Smooth muscle cell (in vitro differentiated cells): Measurements from ENCODE around the gene ZP2. TPM values are rescaled to one million over a fixed set of nuclear protein-coding genes. Genes with fewer than 3 reads are reported as not detected.

Experiments
- DNase-seq: peaks from one replicate; lab custom pipeline; 2025; ENCODE audit not compliant: unreplicated experiment; lab: John Stamatoyannopoulos, UW
- H2AFZ ChIP-seq: fragments of 200-600 bp; sonication (generic); 2 replicates; pipeline ENCODE4 v1.6.0; 2016; ENCODE audit warnings: antibody characterized with exemption, low read depth, mild to moderate bottlenecking
- H3F3A ChIP-seq: fragments of 200-600 bp; sonication (generic); 2 replicates; pipeline ENCODE4 v1.6.0; 2017; ENCODE audit warnings: antibody characterized with exemption, low read depth
- H3K27ac ChIP-seq: fragments of 200-600 bp; sonication (generic); 2 replicates; pipeline ENCODE4 v1.5.1; 2016; ENCODE audit warnings: low read depth, mild to moderate bottlenecking
- H3K27me3 ChIP-seq: fragments of 200-600 bp; sonication (generic); 2 replicates; pipeline ENCODE4 v1.6.1; 2016; ENCODE audit warnings: low read depth, mild to moderate bottlenecking
- H3K36me3 ChIP-seq: fragments of 200-600 bp; sonication (generic); 2 replicates; pipeline ENCODE4 v1.5.1; 2016; ENCODE audit warnings: low read depth
- H3K4me1 ChIP-seq: fragments of 200-600 bp; sonication (generic); 2 replicates; pipeline ENCODE4 v1.5.1; 2016; ENCODE audit warnings: low read depth
- H3K4me2 ChIP-seq: fragments of 200-600 bp; sonication (generic); 2 replicates; pipeline ENCODE4 v1.6.0; 2016; ENCODE audit warnings: mild to moderate bottlenecking
- H3K4me3 ChIP-seq: fragments of 200-600 bp; sonication (generic); 2 replicates; pipeline ENCODE4 v1.5.1; 2016; ENCODE audit warnings: mild to moderate bottlenecking
- H3K79me2 ChIP-seq: fragments of 200-600 bp; sonication (generic); 2 replicates; pipeline ENCODE4 v1.6.0; 2016; ENCODE audit warnings: low read depth, mild to moderate bottlenecking
- H3K9ac ChIP-seq: fragments of 200-600 bp; sonication (generic); 2 replicates; pipeline ENCODE4 v1.6.0; 2016; ENCODE audit warnings: low read depth
- H3K9me3 ChIP-seq: fragments of 200-600 bp; sonication (generic); replicated peaks from 2 replicates; pipeline ENCODE4 v1.5.1; 2016; ENCODE audit warnings: low read depth
- H4K20me1 ChIP-seq: fragments of 200-600 bp; sonication (generic); 2 replicates; pipeline ENCODE4 v1.6.0; 2016; ENCODE audit warnings: low read depth
- CTCF ChIP-seq: fragments of 200-600 bp; sonication (generic); IDR thresholded peaks from 2 replicates; pipeline ENCODE4 v1.5.1; 2017; ENCODE audit warnings: borderline replicate concordance, mild to moderate bottlenecking, antibody characterized with exemption; ENCODE audit not compliant: insufficient read depth, poor library complexity, severe bottlenecking
- WGBS: methylation state at CpG from one replicate; pipeline ENCODE4 v1.1.7; 2016; ENCODE audit warnings: low lambda C conversion rate; 5-methylcytosine and 5-hydroxymethylcytosine counted together
- polyA plus RNA-seq: library from polyadenylated mRNA; unstranded; fragments of >200 nt; fragmentation: Nextera tagmentation; extraction: Ambion mirVana; gene quantifications from 2 replicates; pipeline ENCODE4 v1.2.1, GENCODE V29; 2016
- total RNA-seq: library from RNA; depleted of rRNA; stranded (reverse); fragments of >200 nt; gene quantifications from 2 replicates; pipeline ENCODE4 v1.2.3, GENCODE V29; 2014

ZP2 gene
- total and polyA plus RNA-seq, 2 experiments from 2014 or later = not detected

GRCh38 chr16:21179983-21180365 lies 31.4 kb downstream of the ZP2 start:
- no peak overlapping the region for H3K9ac ChIP-seq
- no peaks in the 10 kb centered on the region for H3K4me1 ChIP-seq
- TF ChIP-seq CTCF = no peak
- H2AFZ ChIP-seq = no peak overlapping the region
- H3K79me2 ChIP-seq = no peaks in the 10 kb centered on the region
- H3F3A ChIP-seq = no peaks in the 10 kb centered on the region
- peaks cover 21% of the 10 kb centered on the region for H3K36me3 ChIP-seq
- no peak overlapping the region for H3K4me2 ChIP-seq
- H3K27me3 ChIP-seq = no peaks in the 10 kb centered on the region
- H3K27ac ChIP-seq = no peak overlapping the region
- no peaks in the 10 kb centered on the region for H3K9me3 ChIP-seq
- H3K4me3 ChIP-seq = no peak overlapping the region
- no peaks in the 10 kb centered on the region for H4K20me1 ChIP-seq
- 100% methylated on average over 3 of the region's 3 CpGs for WGBS
- DNase-seq = no peak

GRCh38 chr16:21179126-21179982 lies 32.0 kb downstream of the ZP2 start:
- Histone ChIP-seq H3K4me2 (no peak overlapping the region), H3K4me3 (no peak overlapping the region), H3K9ac (no peak overlapping the region)

GRCh38 chr16:21175397-21175796 lies 36.0 kb downstream of the ZP2 start:
- no peaks in the 10 kb centered on the region for H3K27me3 ChIP-seq
- 85% methylated on average over 1 of the region's 1 CpG for WGBS

More at GRCh38 chr16:21179126-21179982, 32.0 kb downstream of the ZP2 start:
- Histone ChIP-seq H3K36me3 (peaks cover 24% of the 10 kb centered on the region), H2AFZ (no peak overlapping the region), H3K27me3 (no peaks in the 10 kb centered on the region), H3K4me1 (no peaks in the 10 kb centered on the region), H3K9me3 (no peaks in the 10 kb centered on the region), H3K27ac (no peak overlapping the region), H4K20me1 (no peaks in the 10 kb centered on the region), H3K79me2 (no peaks in the 10 kb centered on the region), H3F3A (no peaks in the 10 kb centered on the region)
- DNase-seq = no peak
- TF ChIP-seq CTCF = no peak
- 96% methylated on average over 13 of the region's 13 CpGs for WGBS

More at GRCh38 chr16:21175397-21175796, 36.0 kb downstream of the ZP2 start:
- TF ChIP-seq CTCF = no peak
- Histone ChIP-seq H3K9ac (no peak overlapping the region), H3K9me3 (no peaks in the 10 kb centered on the region), H3K4me1 (no peaks in the 10 kb centered on the region), H3K36me3 (peaks cover 24% of the 10 kb centered on the region), H2AFZ (no peak overlapping the region), H3K27ac (no peak overlapping the region), H3F3A (no peaks in the 10 kb centered on the region), H3K79me2 (no peaks in the 10 kb centered on the region), H3K4me3 (no peak overlapping the region), H4K20me1 (no peaks in the 10 kb centered on the region), H3K4me2 (no peak overlapping the region)
- DNase-seq = no peak
